GM12875 (cell line): ENCODE data around the gene ATP2B2.

Experiments
- H3K4me3 ChIP-seq: one replicate; pipeline ENCODE4 v1.5.1; 2011; ENCODE audit warnings: low read depth, low read length, control low read depth
- TF ChIP-seq, protein P1 (sequence below): IDR thresholded peaks from 2 replicates; pipeline ENCODE4 v1.5.1; 2011; ENCODE audit warnings: low read depth, mild to moderate bottlenecking, control low read depth, inconsistent platforms, low read length, moderate library complexity, borderline replicate concordance; ENCODE audit not compliant: insufficient read depth

The ATP2B2 gene

DNA sequence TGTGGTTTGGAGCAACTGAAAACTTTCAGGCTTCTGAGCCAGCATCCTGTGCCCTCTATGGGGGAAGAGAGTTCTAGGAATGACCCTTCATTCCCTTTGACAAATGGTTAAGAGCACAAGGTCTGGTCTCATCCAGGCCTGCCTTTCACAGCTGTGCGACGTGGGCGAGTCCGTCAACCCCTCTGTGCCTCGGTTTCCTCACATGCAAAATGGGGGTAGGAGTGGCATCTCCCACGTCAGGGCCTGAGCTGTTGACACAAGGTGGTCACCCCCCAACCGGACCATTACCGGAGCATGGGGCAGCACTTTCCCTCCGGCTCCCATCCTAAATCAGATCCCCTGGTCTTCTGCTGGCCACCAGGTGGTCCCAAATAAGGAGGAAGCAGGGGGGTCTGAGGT is 70.4 kb downstream of the ATP2B2 start:
- no peak overlapping the region for H3K4me3 ChIP-seq
- TF ChIP-seq, protein P1, sequence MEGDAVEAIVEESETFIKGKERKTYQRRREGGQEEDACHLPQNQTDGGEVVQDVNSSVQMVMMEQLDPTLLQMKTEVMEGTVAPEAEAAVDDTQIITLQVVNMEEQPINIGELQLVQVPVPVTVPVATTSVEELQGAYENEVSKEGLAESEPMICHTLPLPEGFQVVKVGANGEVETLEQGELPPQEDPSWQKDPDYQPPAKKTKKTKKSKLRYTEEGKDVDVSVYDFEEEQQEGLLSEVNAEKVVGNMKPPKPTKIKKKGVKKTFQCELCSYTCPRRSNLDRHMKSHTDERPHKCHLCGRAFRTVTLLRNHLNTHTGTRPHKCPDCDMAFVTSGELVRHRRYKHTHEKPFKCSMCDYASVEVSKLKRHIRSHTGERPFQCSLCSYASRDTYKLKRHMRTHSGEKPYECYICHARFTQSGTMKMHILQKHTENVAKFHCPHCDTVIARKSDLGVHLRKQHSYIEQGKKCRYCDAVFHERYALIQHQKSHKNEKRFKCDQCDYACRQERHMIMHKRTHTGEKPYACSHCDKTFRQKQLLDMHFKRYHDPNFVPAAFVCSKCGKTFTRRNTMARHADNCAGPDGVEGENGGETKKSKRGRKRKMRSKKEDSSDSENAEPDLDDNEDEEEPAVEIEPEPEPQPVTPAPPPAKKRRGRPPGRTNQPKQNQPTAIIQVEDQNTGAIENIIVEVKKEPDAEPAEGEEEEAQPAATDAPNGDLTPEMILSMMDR: no peak

- TF ChIP-seq, protein P1: no peak
- no peak overlapping the region for H3K4me3 ChIP-seq
These were observed 71.0 kb downstream of the ATP2B2 start for GRCh38 chr3:10434144-10434937.

DNA sequence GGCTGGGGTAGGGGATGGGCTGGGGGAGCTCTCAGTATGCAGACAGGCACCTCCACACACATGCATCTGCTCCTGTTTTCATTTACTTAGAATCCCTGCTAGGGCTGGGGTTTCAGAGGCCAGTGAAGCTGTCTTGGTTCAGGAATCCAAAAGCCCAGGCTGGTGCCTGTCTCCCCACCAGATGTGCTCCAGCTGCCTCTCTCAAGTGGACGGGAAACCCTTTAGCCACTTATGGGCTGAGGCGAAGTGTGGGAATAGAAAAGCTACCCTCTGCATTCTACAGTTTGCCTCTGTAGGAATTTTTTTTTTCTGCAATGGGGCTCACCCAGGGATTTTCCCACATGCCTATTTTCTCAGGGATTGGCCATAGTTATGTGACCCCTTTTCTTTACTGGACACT is 72.5 kb downstream of the ATP2B2 start:
- no peak overlapping the region for H3K4me3 ChIP-seq
- TF ChIP-seq, protein P1: no peak

DNA sequence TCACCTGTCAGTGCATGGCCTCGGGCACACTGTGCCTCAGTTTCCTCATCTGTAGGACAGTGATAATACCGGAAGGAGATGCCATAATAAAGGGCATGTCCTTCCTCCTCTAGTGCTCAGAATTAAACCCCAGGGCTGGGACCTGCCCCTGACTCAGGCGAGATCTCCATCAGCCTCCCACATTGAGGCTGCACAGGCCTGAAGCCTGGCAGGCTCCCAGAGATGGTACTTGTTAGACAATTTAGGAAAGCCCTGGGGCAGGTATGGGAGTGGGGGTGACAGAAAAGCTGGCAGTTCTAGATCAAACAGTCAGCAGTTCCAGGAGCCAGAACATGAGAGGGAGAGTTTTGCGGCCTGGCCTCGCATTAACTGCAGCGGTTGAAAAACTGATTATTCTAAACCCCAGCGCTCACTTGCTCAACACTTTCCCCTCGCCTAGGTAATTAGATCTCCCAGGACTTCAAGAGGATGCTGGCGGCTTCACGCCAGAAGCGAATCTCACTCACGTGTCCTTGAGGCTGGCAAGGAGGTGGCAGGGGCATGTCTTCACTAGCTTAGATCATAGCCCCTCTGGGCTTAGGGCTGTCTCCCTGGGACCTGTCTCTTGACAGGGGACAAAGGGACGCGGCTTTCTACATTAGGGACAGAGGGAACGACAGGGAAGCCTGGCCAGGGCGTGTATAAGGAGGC is 73.1 kb downstream of the ATP2B2 start:
- TF ChIP-seq, protein P1: no peak
- H3K4me3 ChIP-seq: no peak overlapping the region

DNA sequence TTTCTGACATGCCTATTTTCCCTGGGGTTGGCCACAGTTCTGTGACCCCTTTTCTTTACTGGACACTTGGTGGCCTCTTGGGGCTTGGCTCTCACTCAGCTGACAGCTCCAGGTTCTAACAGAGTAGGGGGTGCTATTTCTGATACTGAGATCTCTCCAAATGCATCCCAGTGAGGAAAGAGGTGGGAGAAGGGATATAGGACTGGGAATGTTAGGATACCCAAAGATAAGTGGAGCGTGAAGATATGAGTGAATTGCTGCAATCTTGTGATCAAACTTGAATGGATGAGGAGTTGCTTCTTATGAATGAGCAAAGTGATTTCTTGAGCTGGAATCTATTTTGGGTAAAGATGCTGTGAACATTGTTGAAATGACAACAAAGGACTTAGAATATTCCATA is 74.6 kb downstream of the ATP2B2 start:
- no peak overlapping the region for H3K4me3 ChIP-seq
- TF ChIP-seq, protein P1: no peak

GRCh38 chr3:10428406-10429091 is 76.8 kb downstream of the ATP2B2 start:
- TF ChIP-seq, protein P1: no peak
- H3K4me3 ChIP-seq: no peak overlapping the region
